AG08395 (cell line): ENCODE measurements around the gene GLT1D1.
"Not testable (repeated sequence)": the region's sequence is repeated elsewhere in the genome, so short reads cannot be mapped to it uniquely, and the experiment has no call there.

Experiments
- DNase-seq: peaks from one replicate; pipeline ENCODE4 v3.0.0; 2012; ENCODE audit warnings: mixed read lengths, low spot score

Gene GLT1D1

DNA sequence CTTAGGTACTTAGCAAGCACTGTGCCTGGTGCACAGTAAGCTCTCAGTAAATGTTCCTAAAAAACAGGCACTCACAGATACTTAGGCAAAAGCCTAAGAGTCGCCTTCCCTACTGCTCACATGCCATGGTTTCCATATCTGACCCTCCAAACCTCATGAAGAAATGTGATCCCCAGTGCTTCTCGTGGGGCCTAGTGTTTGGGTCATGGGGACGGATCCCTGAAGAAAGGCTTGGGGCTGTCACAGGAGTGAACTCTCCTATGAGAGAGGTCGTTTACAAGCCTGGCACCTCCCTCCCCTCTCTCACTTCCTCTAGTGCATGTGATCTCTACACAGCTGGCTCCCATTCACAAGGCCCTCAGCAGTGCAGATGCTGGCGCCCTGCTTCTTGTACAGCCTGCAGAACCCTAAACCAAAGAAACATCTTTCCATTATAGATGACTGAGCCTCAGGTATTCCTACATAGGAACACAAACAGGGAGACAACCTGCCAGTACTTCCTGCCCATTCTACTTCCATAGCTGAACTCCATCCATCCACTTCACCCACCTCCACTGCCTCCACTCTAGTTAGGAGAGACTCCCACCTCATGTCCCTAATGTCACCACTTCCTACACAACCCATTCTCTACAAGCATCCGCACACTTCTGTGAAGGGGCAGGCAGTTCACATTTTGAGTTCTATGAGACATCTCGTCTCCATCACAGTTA, 32.4 kb upstream of the GLT1D1 start:
- DNase-seq: no peak

GRCh38 chr12:128823216-128823915, 29.9 kb upstream of the GLT1D1 start:
- DNase-seq: no peak

GRCh38 chr12:128823916-128824839, 29.1 kb upstream of the GLT1D1 start, which contains the start of gene SLC15A4:
Gene SLC15A4 (minus strand): TSS chr12:128823958. CDS start chr12:128823943, 15 bp downstream.
- DNase-seq: peak; percentile 98

DNA sequence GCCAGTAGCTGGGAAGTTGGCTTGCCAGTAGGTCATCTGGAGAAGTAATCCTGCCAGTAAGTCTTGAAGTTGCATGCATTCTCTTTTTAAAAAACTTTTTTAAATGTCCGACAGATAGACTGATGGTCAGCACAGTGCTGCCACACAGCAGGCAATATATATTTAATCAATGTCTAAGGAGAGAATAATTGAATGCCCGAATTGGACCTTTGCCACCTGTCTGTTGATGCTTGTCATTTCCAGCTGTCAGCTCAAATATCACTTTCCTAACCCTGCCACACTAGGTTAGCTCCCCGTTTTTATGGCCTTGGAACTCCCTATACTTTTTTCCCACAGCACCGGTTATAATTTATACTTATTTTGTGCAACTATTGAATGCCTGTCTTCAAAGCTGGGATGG, 27.4 kb upstream of the GLT1D1 start:
- DNase-seq: no peak

DNA sequence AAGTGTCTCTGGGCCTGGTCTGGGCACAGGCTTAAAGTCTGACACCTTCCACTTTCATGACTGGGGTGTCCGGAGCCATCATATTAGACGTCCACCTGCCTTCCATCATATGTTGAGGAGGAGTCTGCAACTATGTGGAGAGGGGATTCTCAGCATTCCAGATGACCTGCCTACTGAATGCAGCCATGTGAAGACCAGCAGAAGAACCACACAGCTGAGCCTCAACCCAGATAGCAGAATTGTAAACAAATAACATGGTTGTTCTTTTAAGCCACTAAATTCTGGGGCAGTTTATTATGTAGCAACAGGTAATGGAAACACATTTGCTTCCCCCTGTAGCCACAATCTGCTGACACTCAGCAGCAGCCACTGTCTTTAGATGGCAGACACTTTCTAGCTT, 25.6 kb upstream of the GLT1D1 start:
- no peak for DNase-seq

- DNase-seq: no peak
These were observed 23.3 kb upstream of the GLT1D1 start for GRCh38 chr12:128829861-128830504.

DNA sequence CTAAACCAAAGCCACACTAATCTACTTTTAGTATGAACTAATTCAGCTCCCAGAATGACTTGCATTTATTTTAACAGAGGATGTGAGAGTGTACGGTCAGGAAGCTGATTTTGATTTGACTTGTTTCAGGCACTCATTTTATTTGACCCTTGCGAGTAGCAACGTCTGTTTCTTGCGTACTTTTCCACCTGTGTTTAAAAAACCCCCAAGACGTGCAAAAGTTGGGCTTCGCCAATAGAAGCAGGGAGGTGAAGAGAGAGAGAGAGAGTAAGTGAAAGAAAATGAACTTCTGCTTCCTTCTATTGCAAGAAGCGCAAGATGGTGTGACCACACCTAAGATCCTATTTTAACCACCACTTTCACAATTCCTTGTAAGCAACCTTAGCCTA, 22.8 kb upstream of the GLT1D1 start:
- no peak for DNase-seq

GRCh38 chr12:128833418-128833817, 19.9 kb upstream of the GLT1D1 start:
- no peak for DNase-seq

- DNase-seq: not testable (repeated sequence)
These were observed 13.4 kb upstream of the GLT1D1 start for GRCh38 chr12:128839885-128840284.

DNA sequence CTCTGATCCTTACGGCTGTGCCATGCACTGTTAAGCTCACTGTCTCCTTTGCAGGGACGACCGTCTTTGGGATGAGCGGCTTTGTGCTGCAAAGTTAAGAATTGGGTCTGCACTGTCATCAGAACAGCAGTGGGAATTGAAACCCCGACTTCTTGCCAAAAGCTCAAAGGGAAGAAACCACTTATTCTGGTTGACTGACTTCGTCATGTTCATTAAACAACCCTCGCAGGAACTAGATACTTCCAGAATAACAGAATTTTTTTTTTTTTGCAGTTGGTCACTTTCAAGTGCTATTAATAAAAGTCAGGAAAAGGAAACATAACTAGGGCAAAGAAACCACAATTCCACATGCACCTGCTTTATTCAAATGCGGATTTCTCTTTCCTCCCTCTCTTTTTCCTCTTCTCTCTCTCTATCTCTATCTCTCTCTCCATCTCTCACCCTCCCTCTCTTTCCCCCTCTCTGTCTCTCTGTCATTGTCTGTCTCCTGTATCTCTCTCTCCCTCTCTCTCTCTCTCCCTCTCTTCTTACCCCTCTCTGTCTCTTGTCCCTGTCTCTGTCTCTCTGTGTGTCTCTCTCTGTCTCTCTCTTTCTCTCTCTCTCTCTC, 12.3 kb upstream of the GLT1D1 start:
- no peak for DNase-seq

GRCh38 chr12:128842579-128842978, 10.7 kb upstream of the GLT1D1 start:
- no peak for DNase-seq

- DNase-seq: no peak
These were observed 9.7 kb upstream of the GLT1D1 start for GRCh38 chr12:128843538-128843937.

DNA sequence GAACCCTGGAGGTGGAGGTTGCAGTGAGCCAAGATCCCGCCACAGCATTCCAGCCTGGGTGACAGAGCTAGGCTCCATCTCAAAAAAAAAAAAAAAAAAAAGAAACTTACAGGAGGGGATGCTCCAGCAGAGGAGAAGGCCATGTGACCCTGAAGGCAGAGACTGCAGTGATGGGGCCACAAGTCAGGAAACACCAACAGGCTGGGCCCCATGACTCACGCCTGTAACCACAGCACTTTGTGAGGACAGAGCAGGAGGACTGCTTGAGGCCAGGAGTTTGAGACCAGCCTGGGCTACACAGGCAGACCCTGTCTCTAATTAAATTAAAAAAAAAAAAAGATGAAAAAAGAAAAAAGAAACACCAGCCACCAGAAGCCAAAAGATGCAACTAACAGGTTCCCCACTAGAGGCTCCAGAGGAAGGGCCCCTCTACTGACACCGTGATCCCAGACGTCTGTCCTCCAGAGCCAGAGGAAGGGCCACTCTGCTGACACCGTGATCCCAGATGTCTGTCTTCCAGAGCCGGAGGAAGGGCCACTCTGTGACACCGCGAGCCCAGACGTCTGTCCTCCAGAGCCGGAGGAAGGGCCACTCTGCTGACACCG, 9.1 kb upstream of the GLT1D1 start:
- DNase-seq: no peak

DNA sequence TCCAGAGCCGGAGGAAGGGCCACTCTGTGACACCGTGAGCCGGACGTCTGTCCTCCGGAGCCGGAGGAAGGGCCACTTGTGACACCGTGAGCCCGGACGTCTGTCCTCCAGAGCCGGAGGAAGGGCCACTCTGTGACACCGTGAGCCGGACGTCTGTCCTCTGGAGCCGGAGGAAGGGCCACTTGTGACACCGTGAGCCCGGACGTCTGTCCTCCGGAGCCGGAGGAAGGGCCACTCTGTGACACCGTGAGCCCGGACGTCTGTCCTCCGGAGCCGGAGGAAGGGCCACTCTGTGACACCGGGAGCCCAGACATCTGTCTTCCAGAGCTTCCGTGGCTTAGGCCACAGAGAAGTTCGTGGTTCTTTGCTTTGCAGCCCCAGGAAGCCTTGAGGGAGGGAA, 6.6 kb upstream of the GLT1D1 start:
- DNase-seq: not testable (repeated sequence)

- DNase-seq: no peak
These were observed 4.9 kb upstream of the GLT1D1 start for GRCh38 chr12:128848371-128848770.

- not testable (repeated sequence) for DNase-seq
These were observed 3.5 kb upstream of the GLT1D1 start for GRCh38 chr12:128849806-128850205.

GRCh38 chr12:128850400-128850799, 2.9 kb upstream of the GLT1D1 start:
- no peak for DNase-seq

DNA sequence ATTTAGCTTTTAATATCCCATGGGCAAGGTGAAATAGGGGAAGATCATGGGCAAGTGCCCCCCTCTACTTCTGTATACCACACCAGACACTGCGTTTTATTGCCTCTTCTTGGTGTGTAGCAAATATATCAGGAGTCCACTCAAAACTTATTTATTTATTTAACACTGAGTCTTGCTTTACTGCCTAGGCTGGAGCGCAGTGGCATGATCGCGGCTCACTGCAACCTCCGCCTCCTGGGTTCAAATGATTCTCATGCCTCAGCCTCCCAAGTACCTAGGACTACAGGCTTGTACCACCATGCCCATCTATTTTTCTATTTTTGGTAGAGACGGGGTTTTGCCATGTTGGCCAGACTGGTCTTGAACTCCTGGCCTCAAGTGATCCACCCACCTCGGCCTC, 1.8 kb upstream of the GLT1D1 start:
- DNase-seq: not testable (repeated sequence)

GRCh38 chr12:128852026-128852698, 1.1 kb upstream of the GLT1D1 start:
- DNase-seq: no peak

- DNase-seq: no peak
These were observed 421 bp downstream of the GLT1D1 start for GRCh38 chr12:128853600-128854197.
